GM21515 (cell line): Measurements from ENCODE around the gene FAR2.
A peak's percentile ranks its signal among the peaks of the same experiment; 100 is the strongest.
"Not testable (repeated sequence)": the region's sequence is repeated elsewhere in the genome, so short reads cannot be mapped to it uniquely, and the experiment has no call there.

Experiments
- ATAC-seq: cut with Tn5 transposase; IDR thresholded peaks from one replicate; pipeline ENCODE4 v1.9.1; 2021; ENCODE audit not compliant: unreplicated experiment

FAR2 gene

GRCh38 chr12:29230800-29231560, 81.9 kb downstream of the FAR2 start:
- no peak for ATAC-seq

GRCh38 chr12:29232086-29232485, 83.0 kb downstream of the FAR2 start:
- ATAC-seq, result no peak

- ATAC-seq, result no peak
Observed at GRCh38 chr12:29234552-29234951, 85.5 kb downstream of the FAR2 start.

- no peak for ATAC-seq
Observed at GRCh38 chr12:29234965-29235626, 86.0 kb downstream of the FAR2 start.

- ATAC-seq, result no peak
Observed at GRCh38 chr12:29238822-29239291, 89.8 kb downstream of the FAR2 start.

GRCh38 chr12:29239336-29239735, 90.3 kb downstream of the FAR2 start:
- no peak for ATAC-seq

GRCh38 chr12:29240441-29240840, 91.4 kb downstream of the FAR2 start:
- ATAC-seq, result no peak

- ATAC-seq, result peak; percentile 82
Observed at GRCh38 chr12:29241821-29242591, 92.9 kb downstream of the FAR2 start.

- ATAC-seq, result no peak
Observed at GRCh38 chr12:29242921-29243431, 93.9 kb downstream of the FAR2 start.

GRCh38 chr12:29244159-29244765, 95.2 kb downstream of the FAR2 start:
- no peak for ATAC-seq

GRCh38 chr12:29245246-29245645, 96.2 kb downstream of the FAR2 start:
- ATAC-seq, result no peak

- no peak for ATAC-seq
Observed at GRCh38 chr12:29249930-29250329, 100.9 kb downstream of the FAR2 start.

- ATAC-seq, result no peak
Observed at GRCh38 chr12:29253906-29254625, 105.0 kb downstream of the FAR2 start.

- ATAC-seq, result no peak
Observed at GRCh38 chr12:29255042-29255441, 106.0 kb downstream of the FAR2 start.

- no peak for ATAC-seq
Observed at GRCh38 chr12:29256598-29256997, 107.5 kb downstream of the FAR2 start.

GRCh38 chr12:29257687-29258086, 108.6 kb downstream of the FAR2 start:
- ATAC-seq, result not testable (repeated sequence)

GRCh38 chr12:29264424-29264823, 115.3 kb downstream of the FAR2 start:
- no peak for ATAC-seq

- ATAC-seq, result no peak
Observed at GRCh38 chr12:29269706-29270408, 120.8 kb downstream of the FAR2 start.

GRCh38 chr12:29270446-29270845, 121.4 kb downstream of the FAR2 start:
- ATAC-seq, result no peak
